K562 (cell line): Measurements from ENCODE around the gene PRMT3. TPM values are rescaled to one million over a fixed set of nuclear protein-coding genes. Genes with fewer than 3 reads are reported as not detected.
A peak's percentile ranks its signal among the peaks of the same experiment; 100 is the strongest.

Experiments
- COPS2 ChIP-seq: fragments of 450-650 bp; conservative IDR thresholded peaks from 2 replicates; pipeline ENCODE4 v1.6.1; 2016; ENCODE audit warnings: mild to moderate bottlenecking, moderate library complexity
- ELF2 ChIP-seq: fragments of 250-450 bp; sonication (Bioruptor Pico); IDR thresholded peaks from 2 replicates; pipeline ENCODE4 v1.5.0; 2021; ENCODE audit warnings: mild to moderate bottlenecking
- ERF ChIP-seq: fragments of 450-650 bp; formaldehyde crosslinking; IDR thresholded peaks from 2 replicates; pipeline ENCODE4 v1.4.0; 2020; ENCODE audit warnings: mild to moderate bottlenecking, mixed read lengths
- ESRRB ChIP-seq: fragments of 250-450 bp; sonication (Bioruptor Pico); IDR thresholded peaks from 2 replicates; pipeline ENCODE4 v1.5.0; 2020; ENCODE audit warnings: mild to moderate bottlenecking, moderate library complexity, borderline replicate concordance
- EZH2 ChIP-seq: IDR thresholded peaks from 2 replicates; pipeline ENCODE4 v1.6.1; 2012; ENCODE audit warnings: low read depth, mild to moderate bottlenecking, inconsistent platforms, low read length, borderline replicate concordance
- IRF1 ChIP-seq: sonication (generic); formaldehyde crosslinking; IDR thresholded peaks from 2 replicates; pipeline ENCODE4 v1.8.0; 2022; ENCODE audit warnings: missing genetic modification reagents, mild to moderate bottlenecking, borderline replicate concordance
- MED1 ChIP-seq: sonication (generic); formaldehyde crosslinking; IDR thresholded peaks from 2 replicates; pipeline ENCODE4 v1.8.1; 2023; ENCODE audit warnings: missing genetic modification reagents, borderline replicate concordance
- MEIS2 ChIP-seq: fragments of 450-650 bp; IDR thresholded peaks from 2 replicates; pipeline ENCODE4 v1.6.1; 2014; ENCODE audit warnings: mild to moderate bottlenecking; ENCODE audit not compliant: partially characterized antibody
- NEUROD1 ChIP-seq: fragments of 150-350 bp; IDR thresholded peaks from 2 replicates; pipeline ENCODE4 v1.6.1; 2014; ENCODE audit warnings: borderline replicate concordance, low read length, low read depth; ENCODE audit not compliant: partially characterized antibody
- NFATC3 ChIP-seq: fragments of 450-650 bp; IDR thresholded peaks from 2 replicates; pipeline ENCODE4 v1.6.1; 2017; ENCODE audit warnings: mild to moderate bottlenecking
- NR3C1 ChIP-seq: sonication (generic); formaldehyde crosslinking; IDR thresholded peaks from 2 replicates; pipeline ENCODE4 v1.8.1; 2022; ENCODE audit warnings: missing genetic modification reagents
- RERE ChIP-seq: sonication (generic); formaldehyde crosslinking; IDR thresholded peaks from 2 replicates; pipeline ENCODE4 v1.8.0; 2023; ENCODE audit warnings: missing genetic modification reagents, mild to moderate bottlenecking, borderline replicate concordance
- SMARCA4 ChIP-seq: fragments of 450-650 bp; IDR thresholded peaks from 2 replicates; pipeline ENCODE4 v1.6.1; 2016
- SOX6 ChIP-seq: fragments of 450-650 bp; IDR thresholded peaks from 2 replicates; pipeline ENCODE4 v1.6.1; 2014; ENCODE audit warnings: mild to moderate bottlenecking
- SREBF1 ChIP-seq: fragments of 150-350 bp; IDR thresholded peaks from 2 replicates; pipeline ENCODE4 v1.6.1; 2014; ENCODE audit warnings: antibody characterized with exemption, low read depth, low read length, borderline replicate concordance
- ZNF184 ChIP-seq: sonication (generic); formaldehyde crosslinking; IDR thresholded peaks from 2 replicates; pipeline ENCODE4 v1.5.0; 2020; ENCODE audit warnings: missing genetic modification reagents
- polyA plus RNA-seq, 8 experiments: library from polyadenylated mRNA; depleted of rRNA in 4 of 8; stranded (reverse) in 5 of 8; unstranded in 3 of 8; fragments of >200 nt; fragmentation: Nextera tagmentation in 2 of 8; fragmentation: Illumina TruSeq in 1 of 8; extraction: Ambion mirVana in 2 of 8; extraction: Trizol in 1 of 8; gene quantifications; 2 replicates each; pipeline versions ENCODE4 v1.2.1 to v1.2.3, GENCODE V29; 2011 to 2014; ENCODE audit warnings: inconsistent platforms in 1 of 8, missing spikeins in 1 of 8
- total RNA-seq, 7 experiments: library from RNA; depleted of rRNA in 6 of 7; stranded (reverse); fragments of >200 nt in 6 of 7; fragmentation: Illumina TruSeq in 2 of 7; extraction: Trizol in 2 of 7; gene quantifications; 2 replicates each; pipeline versions ENCODE4 v1.2.1 to v1.2.3, GENCODE V29; 2011 to 2021; ENCODE audit warnings: low replicate concordance in 1 of 7
- TF ChIP-seq, protein P1 (sequence below): fragments of 450-650 bp; IDR thresholded peaks from 2 replicates; pipeline ENCODE4 v1.6.1; 2016; ENCODE audit warnings: antibody characterized with exemption
- TF ChIP-seq, protein P2 (sequence below): sonication (generic); formaldehyde crosslinking; IDR thresholded peaks from 2 replicates; pipeline ENCODE4 v1.8.0; 2022; ENCODE audit warnings: mild to moderate bottlenecking, low read depth, missing genetic modification reagents

The PRMT3 gene
- total and polyA plus RNA-seq, 9 of the 15 experiments (the other 6 are each of a cell fraction or from before 2014, with no cell fraction given), result 24.0 to 62.1 (median 44.7) TPM

GRCh38 chr11:20458905-20459632, 71.6 kb downstream of the PRMT3 start (continued):
- TF ChIP-seq, protein P1, sequence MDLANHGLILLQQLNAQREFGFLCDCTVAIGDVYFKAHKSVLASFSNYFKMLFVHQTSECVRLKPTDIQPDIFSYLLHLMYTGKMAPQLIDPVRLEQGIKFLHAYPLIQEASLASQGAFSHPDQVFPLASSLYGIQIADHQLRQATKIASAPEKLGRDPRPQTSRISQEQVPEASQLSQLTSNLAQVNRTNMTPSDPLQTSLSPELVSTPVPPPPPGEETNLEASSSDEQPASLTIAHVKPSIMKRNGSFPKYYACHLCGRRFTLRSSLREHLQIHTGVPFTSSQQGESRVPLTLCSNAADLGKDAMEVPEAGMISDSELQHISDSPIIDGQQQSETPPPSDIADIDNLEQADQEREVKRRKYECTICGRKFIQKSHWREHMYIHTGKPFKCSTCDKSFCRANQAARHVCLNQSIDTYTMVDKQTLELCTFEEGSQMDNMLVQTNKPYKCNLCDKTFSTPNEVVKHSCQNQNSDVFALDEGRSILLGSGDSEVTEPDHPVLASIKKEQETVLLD, result peak; percentile 81; the same call in 1 of the 2 replicates
- TF ChIP-seq, protein P2, sequence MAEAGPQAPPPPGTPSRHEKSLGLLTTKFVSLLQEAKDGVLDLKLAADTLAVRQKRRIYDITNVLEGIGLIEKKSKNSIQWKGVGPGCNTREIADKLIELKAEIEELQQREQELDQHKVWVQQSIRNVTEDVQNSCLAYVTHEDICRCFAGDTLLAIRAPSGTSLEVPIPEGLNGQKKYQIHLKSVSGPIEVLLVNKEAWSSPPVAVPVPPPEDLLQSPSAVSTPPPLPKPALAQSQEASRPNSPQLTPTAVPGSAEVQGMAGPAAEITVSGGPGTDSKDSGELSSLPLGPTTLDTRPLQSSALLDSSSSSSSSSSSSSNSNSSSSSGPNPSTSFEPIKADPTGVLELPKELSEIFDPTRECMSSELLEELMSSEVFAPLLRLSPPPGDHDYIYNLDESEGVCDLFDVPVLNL (CRISPR knock-in tag), result no peak
- TF ChIP-seq SOX6, result peak; percentile 96
- no peak for TF ChIP-seq RERE
- TF ChIP-seq IRF1 (CRISPR knock-in tag), result no peak
- no peak for TF ChIP-seq ESRRB
- TF ChIP-seq ERF (CRISPR knock-in tag), result no peak
- peak; percentile 75 for TF ChIP-seq NEUROD1
- TF ChIP-seq COPS2, result no peak
- peak; percentile 72 for TF ChIP-seq MEIS2
- TF ChIP-seq EZH2, result peak; percentile 83; the same call in 1 of the 2 replicates
- TF ChIP-seq MED1 (CRISPR knock-in tag), result no peak
- peak; percentile 99 for TF ChIP-seq SMARCA4
- no peak for TF ChIP-seq NR3C1 (CRISPR knock-in tag)
- no peak for TF ChIP-seq SREBF1
- no peak for TF ChIP-seq ZNF184 (CRISPR knock-in tag)
- 0 out of 2 replicates have a peak, but pooled peaks have one; percentile 71 for TF ChIP-seq NFATC3
- TF ChIP-seq ELF2 (CRISPR knock-in tag), result no peak
